Smooth muscle cell (in vitro differentiated cells): ENCODE results near the gene C4BPA. TPM values are rescaled to one million over a fixed set of nuclear protein-coding genes. Genes with fewer than 3 reads are reported as not detected.

Experiments used
- DNase-seq: peaks from one replicate; lab custom pipeline; 2025; ENCODE audit not compliant: unreplicated experiment; lab: John Stamatoyannopoulos, UW
- H2AFZ ChIP-seq: fragments of 200-600 bp; sonication (generic); 2 replicates; pipeline ENCODE4 v1.6.0; 2016; ENCODE audit warnings: antibody characterized with exemption, low read depth, mild to moderate bottlenecking
- H3F3A ChIP-seq: fragments of 200-600 bp; sonication (generic); 2 replicates; pipeline ENCODE4 v1.6.0; 2017; ENCODE audit warnings: antibody characterized with exemption, low read depth
- H3K27ac ChIP-seq: fragments of 200-600 bp; sonication (generic); 2 replicates; pipeline ENCODE4 v1.5.1; 2016; ENCODE audit warnings: low read depth, mild to moderate bottlenecking
- H3K27me3 ChIP-seq: fragments of 200-600 bp; sonication (generic); 2 replicates; pipeline ENCODE4 v1.6.1; 2016; ENCODE audit warnings: low read depth, mild to moderate bottlenecking
- H3K36me3 ChIP-seq: fragments of 200-600 bp; sonication (generic); 2 replicates; pipeline ENCODE4 v1.5.1; 2016; ENCODE audit warnings: low read depth
- H3K4me1 ChIP-seq: fragments of 200-600 bp; sonication (generic); 2 replicates; pipeline ENCODE4 v1.5.1; 2016; ENCODE audit warnings: low read depth
- H3K4me2 ChIP-seq: fragments of 200-600 bp; sonication (generic); 2 replicates; pipeline ENCODE4 v1.6.0; 2016; ENCODE audit warnings: mild to moderate bottlenecking
- H3K4me3 ChIP-seq: fragments of 200-600 bp; sonication (generic); 2 replicates; pipeline ENCODE4 v1.5.1; 2016; ENCODE audit warnings: mild to moderate bottlenecking
- H3K79me2 ChIP-seq: fragments of 200-600 bp; sonication (generic); 2 replicates; pipeline ENCODE4 v1.6.0; 2016; ENCODE audit warnings: low read depth, mild to moderate bottlenecking
- H3K9ac ChIP-seq: fragments of 200-600 bp; sonication (generic); 2 replicates; pipeline ENCODE4 v1.6.0; 2016; ENCODE audit warnings: low read depth
- H3K9me3 ChIP-seq: fragments of 200-600 bp; sonication (generic); replicated peaks from 2 replicates; pipeline ENCODE4 v1.5.1; 2016; ENCODE audit warnings: low read depth
- H4K20me1 ChIP-seq: fragments of 200-600 bp; sonication (generic); 2 replicates; pipeline ENCODE4 v1.6.0; 2016; ENCODE audit warnings: low read depth
- WGBS: methylation state at CpG from one replicate; pipeline ENCODE4 v1.1.7; 2016; ENCODE audit warnings: low lambda C conversion rate; 5-methylcytosine and 5-hydroxymethylcytosine counted together
- polyA plus RNA-seq: library from polyadenylated mRNA; unstranded; fragments of >200 nt; fragmentation: Nextera tagmentation; extraction: Ambion mirVana; gene quantifications from 2 replicates; pipeline ENCODE4 v1.2.1, GENCODE V29; 2016
- total RNA-seq: library from RNA; depleted of rRNA; stranded (reverse); fragments of >200 nt; gene quantifications from 2 replicates; pipeline ENCODE4 v1.2.3, GENCODE V29; 2014
- TF ChIP-seq, protein P1 (sequence below): fragments of 200-600 bp; sonication (generic); IDR thresholded peaks from 2 replicates; pipeline ENCODE4 v1.5.1; 2017; ENCODE audit warnings: borderline replicate concordance, mild to moderate bottlenecking, antibody characterized with exemption; ENCODE audit not compliant: insufficient read depth, poor library complexity, severe bottlenecking

The C4BPA gene
- total and polyA plus RNA-seq, 2 experiments from 2014 or later, result not detected

DNA sequence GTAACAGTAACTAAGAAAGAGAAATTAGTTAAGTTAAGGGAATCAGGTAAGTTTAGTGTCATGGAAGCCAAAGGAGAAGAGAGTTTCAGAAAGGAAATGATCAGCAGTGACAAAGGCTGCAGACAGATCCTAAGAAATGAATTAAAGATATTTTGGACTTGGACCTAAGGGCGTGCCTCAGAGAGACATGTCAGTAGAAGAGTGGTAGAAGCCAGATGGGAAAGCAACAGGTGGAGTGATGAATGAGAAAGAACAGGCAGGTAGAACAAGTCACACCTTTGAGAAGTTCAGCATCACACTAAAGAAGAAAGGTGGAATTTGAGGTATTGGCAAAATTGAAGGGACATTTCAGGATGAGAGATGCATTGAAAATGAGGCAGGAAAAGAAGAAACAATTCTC is 1.4 kb upstream of the C4BPA start:
- Histone ChIP-seq H3K4me3 (no peak overlapping the region), H3K27me3 (no peaks in the 10 kb centered on the region), H3K79me2 (no peaks in the 10 kb centered on the region), H3K27ac (no peak overlapping the region), H4K20me1 (no peaks in the 10 kb centered on the region), H3K9ac (no peak overlapping the region), H3K36me3 (no peaks in the 10 kb centered on the region), H3F3A (no peaks in the 10 kb centered on the region), H3K9me3 (no peaks in the 10 kb centered on the region), H3K4me1 (no peaks in the 10 kb centered on the region), H2AFZ (no peak overlapping the region), H3K4me2 (no peak overlapping the region)
- TF ChIP-seq, protein P1, sequence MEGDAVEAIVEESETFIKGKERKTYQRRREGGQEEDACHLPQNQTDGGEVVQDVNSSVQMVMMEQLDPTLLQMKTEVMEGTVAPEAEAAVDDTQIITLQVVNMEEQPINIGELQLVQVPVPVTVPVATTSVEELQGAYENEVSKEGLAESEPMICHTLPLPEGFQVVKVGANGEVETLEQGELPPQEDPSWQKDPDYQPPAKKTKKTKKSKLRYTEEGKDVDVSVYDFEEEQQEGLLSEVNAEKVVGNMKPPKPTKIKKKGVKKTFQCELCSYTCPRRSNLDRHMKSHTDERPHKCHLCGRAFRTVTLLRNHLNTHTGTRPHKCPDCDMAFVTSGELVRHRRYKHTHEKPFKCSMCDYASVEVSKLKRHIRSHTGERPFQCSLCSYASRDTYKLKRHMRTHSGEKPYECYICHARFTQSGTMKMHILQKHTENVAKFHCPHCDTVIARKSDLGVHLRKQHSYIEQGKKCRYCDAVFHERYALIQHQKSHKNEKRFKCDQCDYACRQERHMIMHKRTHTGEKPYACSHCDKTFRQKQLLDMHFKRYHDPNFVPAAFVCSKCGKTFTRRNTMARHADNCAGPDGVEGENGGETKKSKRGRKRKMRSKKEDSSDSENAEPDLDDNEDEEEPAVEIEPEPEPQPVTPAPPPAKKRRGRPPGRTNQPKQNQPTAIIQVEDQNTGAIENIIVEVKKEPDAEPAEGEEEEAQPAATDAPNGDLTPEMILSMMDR, result no peak
- DNase-seq, result no peak
- 94% methylated on average over 1 of the region's 1 CpG for WGBS

DNA sequence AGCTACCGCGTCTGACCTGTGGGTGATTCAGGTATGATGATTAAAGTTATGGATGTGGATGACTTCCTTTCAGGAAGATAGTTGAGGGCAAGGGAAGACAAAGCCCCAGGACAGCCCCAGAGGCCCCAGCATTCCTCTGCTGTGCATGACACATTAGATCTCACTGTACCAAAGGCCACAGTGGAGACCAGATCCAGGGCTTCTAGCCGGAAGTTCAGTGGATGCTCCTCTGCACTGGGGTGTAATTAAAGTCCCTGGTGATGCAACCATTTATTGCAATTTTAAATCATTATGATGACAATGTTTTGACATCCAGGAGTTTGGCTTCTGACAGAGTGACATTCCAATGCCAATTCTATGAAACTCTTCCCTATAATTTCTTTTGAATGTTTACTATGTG is 5.0 kb downstream of the C4BPA start:
- Histone ChIP-seq H3K27me3 (no peaks in the 10 kb centered on the region), H3K9ac (no peak overlapping the region), H3K27ac (no peak overlapping the region), H3K79me2 (no peaks in the 10 kb centered on the region), H4K20me1 (no peaks in the 10 kb centered on the region), H3F3A (no peaks in the 10 kb centered on the region), H3K9me3 (no peaks in the 10 kb centered on the region), H3K4me3 (no peak overlapping the region), H2AFZ (no peak overlapping the region), H3K4me2 (no peak overlapping the region), H3K4me1 (no peaks in the 10 kb centered on the region), H3K36me3 (no peaks in the 10 kb centered on the region)
- 81% methylated on average over 3 of the region's 3 CpGs for WGBS
- no peak for DNase-seq
- TF ChIP-seq, protein P1, result no peak

DNA sequence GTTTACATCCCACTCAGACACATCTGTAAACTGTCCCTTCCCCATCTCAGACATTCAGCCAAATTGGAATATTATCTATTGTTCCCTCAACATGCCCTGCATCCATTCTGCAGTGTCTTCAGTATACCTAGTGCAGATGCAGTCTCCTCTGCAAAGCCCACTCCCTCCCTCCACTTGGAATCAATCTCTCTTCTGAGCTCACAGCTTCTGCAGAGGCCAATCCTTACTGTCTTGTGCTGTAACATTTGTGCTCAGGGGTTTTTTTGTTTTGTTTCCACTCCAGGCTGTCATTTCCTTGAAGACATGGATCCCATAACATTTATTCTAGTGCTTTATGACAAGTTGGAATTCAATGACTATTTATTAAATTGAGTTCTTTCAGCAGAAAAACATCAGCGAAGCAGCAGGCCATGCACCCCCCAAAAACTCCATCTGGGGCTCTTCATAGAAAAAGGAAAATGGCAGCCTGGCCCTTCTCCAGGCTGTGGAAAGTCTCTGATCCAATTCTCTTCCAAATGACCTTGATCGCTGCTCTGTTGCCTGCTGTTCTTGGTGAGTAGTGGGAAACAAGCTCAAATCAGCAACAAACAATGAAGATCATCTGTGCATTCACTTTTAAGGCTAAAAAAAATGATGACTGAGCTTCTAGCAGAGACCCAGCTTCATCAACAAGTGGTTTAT is 8.7 kb downstream of the C4BPA start:
- no peak overlapping the region for H3K27ac ChIP-seq
- H3K9ac ChIP-seq, result no peak overlapping the region
- H3K36me3 ChIP-seq, result no peaks in the 10 kb centered on the region
- TF ChIP-seq, protein P1, result no peak
- H3K4me1 ChIP-seq, result no peaks in the 10 kb centered on the region
- no peaks in the 10 kb centered on the region for H3K27me3 ChIP-seq
- no peaks in the 10 kb centered on the region for H4K20me1 ChIP-seq
- no peak for DNase-seq
- H3K4me2 ChIP-seq, result no peak overlapping the region
- no peaks in the 10 kb centered on the region for H3K9me3 ChIP-seq
- H3K79me2 ChIP-seq, result no peaks in the 10 kb centered on the region
- H3F3A ChIP-seq, result no peaks in the 10 kb centered on the region
- H3K4me3 ChIP-seq, result no peak overlapping the region
- WGBS, result 82% methylated on average over 2 of the region's 2 CpGs
- no peak overlapping the region for H2AFZ ChIP-seq

DNA sequence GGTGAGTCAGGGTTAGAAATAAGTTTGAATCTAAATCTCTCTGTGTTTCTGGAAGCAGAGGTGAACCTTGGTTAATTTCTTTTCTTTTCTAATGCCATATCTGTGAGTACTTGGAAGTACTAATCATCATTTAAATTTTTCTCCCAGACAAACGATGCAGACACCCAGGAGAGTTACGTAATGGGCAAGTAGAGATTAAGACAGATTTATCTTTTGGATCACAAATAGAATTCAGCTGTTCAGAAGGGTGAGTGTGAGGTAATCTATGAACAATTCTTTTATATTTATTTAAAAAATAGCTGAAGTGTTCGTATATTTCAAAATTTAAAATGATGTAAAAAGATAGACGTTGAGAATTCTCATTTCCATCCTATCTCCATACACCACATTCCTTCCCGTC is 11.2 kb downstream of the C4BPA start:
- 81% methylated on average over 5 of the region's 5 CpGs for WGBS

More for the DNA sequence above, 11.2 kb downstream of the C4BPA start:
- no peak for DNase-seq
- Histone ChIP-seq H3K79me2 (no peaks in the 10 kb centered on the region), H3K27me3 (no peaks in the 10 kb centered on the region), H3K27ac (no peak overlapping the region), H4K20me1 (no peaks in the 10 kb centered on the region), H3K4me2 (no peak overlapping the region), H3K4me1 (no peaks in the 10 kb centered on the region), H3K9me3 (no peaks in the 10 kb centered on the region), H3K36me3 (no peaks in the 10 kb centered on the region), H3K9ac (no peak overlapping the region), H2AFZ (no peak overlapping the region), H3K4me3 (no peak overlapping the region), H3F3A (no peaks in the 10 kb centered on the region)
- TF ChIP-seq, protein P1, result no peak
